HFFc6 (cell line): ENCODE measurements around the gene ZNF397. TPM values are rescaled to one million over a fixed set of nuclear protein-coding genes. Genes with fewer than 3 reads are reported as not detected.

Experiments used
- DNase-seq: peaks from one replicate; pipeline ENCODE4 v3.0.0-alpha.2; 2018
- H3K27ac Mint-ChIP-seq: 2 replicates; pipeline ENCODE4 v1.8.0; 2020; ENCODE audit warnings: mild to moderate bottlenecking, mixed read lengths
- H3K27me3 Mint-ChIP-seq: 2 replicates; pipeline ENCODE4 v1.8.0; 2021; ENCODE audit warnings: mild to moderate bottlenecking, moderate library complexity, mixed read lengths; ENCODE audit not compliant: insufficient read depth
- H3K36me3 Mint-ChIP-seq: 2 replicates; pipeline ENCODE4 v1.8.0; 2021; ENCODE audit warnings: low read depth, mixed read lengths
- H3K4me1 Mint-ChIP-seq: 2 replicates; pipeline ENCODE4 v1.8.0; 2020; ENCODE audit warnings: low read depth, mixed read lengths
- H3K4me3 Mint-ChIP-seq: 2 replicates; pipeline ENCODE4 v1.8.0; 2020; ENCODE audit warnings: mild to moderate bottlenecking, moderate library complexity, mixed read lengths
- H3K9me3 Mint-ChIP-seq: 2 replicates; pipeline ENCODE4 v1.8.0; 2020; ENCODE audit warnings: mild to moderate bottlenecking, mixed read lengths
- total RNA-seq, 6 experiments: library from RNA; stranded (reverse); fragmentation: NEBNext Ultra II Directional; extraction: Animal tissue kit (Norgen Biotek cat#: 25700); gene quantifications; 2 replicates in 1 of 6; 3 replicates in 5 of 6; pipeline ENCODE4 v1.2.3, GENCODE V29; 2021
- TF ChIP-seq, protein P1 (sequence below): fragments of 200-600 bp; sonication (generic); IDR thresholded peaks from 2 replicates; pipeline ENCODE4 v1.5.0; 2021; ENCODE audit warnings: antibody characterized with exemption, mild to moderate bottlenecking

Gene ZNF397
- total RNA-seq, 6 experiments from 2014 or later = 8.7 to 10.2 (median 9.3) TPM

- Mint-ChIP-seq H3K9me3 (peaks cover 41% of the 10 kb centered on the region), H3K36me3 (peaks cover 58% of the 10 kb centered on the region)
These were observed 30.8 kb downstream of the ZNF397 start for GRCh38 chr18:35271656-35272055.

DNA sequence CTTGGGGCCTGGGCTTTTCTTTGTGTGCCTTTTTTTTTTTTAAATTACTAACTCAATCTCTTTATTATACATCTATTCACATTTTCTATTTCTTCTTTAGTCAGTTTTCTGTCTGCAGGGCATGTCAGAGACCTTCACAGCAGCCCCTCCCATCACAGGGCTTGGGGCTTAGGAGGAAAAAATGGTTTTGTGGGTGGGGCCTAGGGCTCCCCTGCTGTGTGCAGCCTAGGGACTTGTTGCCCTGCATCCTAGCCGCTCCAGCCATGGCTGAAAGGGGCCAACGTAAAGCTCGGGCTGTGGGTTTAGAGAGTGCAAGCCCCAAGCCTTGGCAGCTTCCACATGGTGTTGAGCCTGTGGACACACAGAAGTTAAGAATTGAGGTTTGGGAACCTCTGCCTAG lies 35.4 kb downstream of the ZNF397 start:
- Mint-ChIP-seq H3K9me3 (peaks cover 49% of the 10 kb centered on the region), H3K4me3 (no peak overlapping the region), H3K27me3 (no peaks in the 10 kb centered on the region; the same call in 1 of the 2 replicates), H3K27ac (no peak overlapping the region), H3K36me3 (peaks cover 64% of the 10 kb centered on the region), H3K4me1 (no peaks in the 10 kb centered on the region)
- TF ChIP-seq, protein P1, sequence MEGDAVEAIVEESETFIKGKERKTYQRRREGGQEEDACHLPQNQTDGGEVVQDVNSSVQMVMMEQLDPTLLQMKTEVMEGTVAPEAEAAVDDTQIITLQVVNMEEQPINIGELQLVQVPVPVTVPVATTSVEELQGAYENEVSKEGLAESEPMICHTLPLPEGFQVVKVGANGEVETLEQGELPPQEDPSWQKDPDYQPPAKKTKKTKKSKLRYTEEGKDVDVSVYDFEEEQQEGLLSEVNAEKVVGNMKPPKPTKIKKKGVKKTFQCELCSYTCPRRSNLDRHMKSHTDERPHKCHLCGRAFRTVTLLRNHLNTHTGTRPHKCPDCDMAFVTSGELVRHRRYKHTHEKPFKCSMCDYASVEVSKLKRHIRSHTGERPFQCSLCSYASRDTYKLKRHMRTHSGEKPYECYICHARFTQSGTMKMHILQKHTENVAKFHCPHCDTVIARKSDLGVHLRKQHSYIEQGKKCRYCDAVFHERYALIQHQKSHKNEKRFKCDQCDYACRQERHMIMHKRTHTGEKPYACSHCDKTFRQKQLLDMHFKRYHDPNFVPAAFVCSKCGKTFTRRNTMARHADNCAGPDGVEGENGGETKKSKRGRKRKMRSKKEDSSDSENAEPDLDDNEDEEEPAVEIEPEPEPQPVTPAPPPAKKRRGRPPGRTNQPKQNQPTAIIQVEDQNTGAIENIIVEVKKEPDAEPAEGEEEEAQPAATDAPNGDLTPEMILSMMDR = no peak
- no peak for DNase-seq

More at GRCh38 chr18:35271656-35272055, 30.8 kb downstream of the ZNF397 start:
- no peak overlapping the region for H3K27ac Mint-ChIP-seq
- peaks cover 3% of the 10 kb centered on the region for H3K27me3 Mint-ChIP-seq
- DNase-seq = no peak
- no peaks in the 10 kb centered on the region for H3K4me1 Mint-ChIP-seq
- H3K4me3 Mint-ChIP-seq = no peak overlapping the region
- TF ChIP-seq, protein P1 = no peak

DNA sequence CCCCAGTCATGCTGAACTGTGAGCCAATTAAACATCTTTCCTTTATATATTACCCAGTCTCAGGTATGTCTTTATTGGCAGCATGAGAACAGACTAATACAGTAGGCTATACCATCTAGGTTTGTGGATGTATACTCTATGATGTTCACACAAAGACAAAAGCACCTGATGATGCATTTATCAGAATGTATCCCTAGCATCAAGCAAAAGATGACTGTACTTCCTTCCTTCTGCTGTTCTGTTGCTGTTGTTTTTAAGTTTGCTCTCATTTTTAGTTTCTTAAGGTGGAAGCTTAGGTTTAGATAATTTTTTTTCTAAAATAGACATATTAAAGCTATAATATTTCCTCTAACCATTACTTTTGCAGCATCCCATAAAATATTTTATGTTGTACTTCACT lies 36.8 kb downstream of the ZNF397 start:
- Mint-ChIP-seq H3K27ac (no peak overlapping the region), H3K9me3 (peaks cover 53% of the 10 kb centered on the region), H3K27me3 (no peaks in the 10 kb centered on the region), H3K36me3 (peaks cover 72% of the 10 kb centered on the region), H3K4me1 (peaks cover 11% of the 10 kb centered on the region), H3K4me3 (no peak overlapping the region)
- no peak for DNase-seq
- TF ChIP-seq, protein P1 = no peak

DNA sequence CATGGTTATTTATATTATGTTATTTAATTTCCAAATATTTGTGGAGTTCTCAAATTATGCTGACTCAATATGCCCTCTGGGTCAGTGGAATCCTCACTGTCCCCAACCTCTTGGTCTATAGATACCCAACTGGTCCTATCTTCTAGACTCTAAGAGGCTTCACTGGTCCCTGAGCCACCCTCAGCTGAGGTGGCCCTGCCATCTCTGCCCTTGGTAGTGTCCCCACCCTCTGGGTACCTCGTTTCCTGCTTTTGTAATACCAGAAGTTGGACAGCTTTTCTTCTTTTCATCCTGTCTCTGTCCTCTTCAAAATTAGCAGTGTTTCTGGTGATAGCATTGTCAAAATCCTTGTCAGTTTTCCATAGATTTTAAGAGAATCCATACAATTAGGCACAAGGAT lies 37.3 kb downstream of the ZNF397 start:
- peaks cover 53% of the 10 kb centered on the region for H3K9me3 Mint-ChIP-seq
- H3K27me3 Mint-ChIP-seq = no peaks in the 10 kb centered on the region; the same call in 1 of the 2 replicates
- DNase-seq = no peak
- no peak overlapping the region for H3K4me3 Mint-ChIP-seq
- H3K4me1 Mint-ChIP-seq = peaks cover 16% of the 10 kb centered on the region
- H3K36me3 Mint-ChIP-seq = peaks cover 72% of the 10 kb centered on the region
- no peak overlapping the region for H3K27ac Mint-ChIP-seq
- TF ChIP-seq, protein P1 = no peak

DNA sequence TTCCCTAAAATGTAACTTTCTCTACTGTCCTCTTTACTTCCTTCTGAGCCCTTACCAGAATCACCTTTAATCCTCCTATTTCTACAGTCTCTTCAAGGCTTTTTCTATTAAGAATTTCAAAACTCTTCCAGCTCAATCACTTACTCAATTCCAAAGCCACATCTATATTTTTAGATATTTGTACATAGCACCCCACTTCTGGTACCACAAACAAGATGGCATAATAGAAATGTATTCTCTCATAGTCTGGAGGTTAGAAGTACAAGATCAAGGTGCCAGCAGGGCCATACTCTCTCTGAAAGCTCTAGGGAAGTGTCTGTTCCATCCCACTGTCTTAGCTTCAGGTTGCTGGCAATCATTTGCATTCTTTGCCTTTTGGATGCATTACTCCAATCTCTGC lies 38.1 kb downstream of the ZNF397 start:
- no peak for DNase-seq
- Mint-ChIP-seq H3K4me1 (peaks cover 17% of the 10 kb centered on the region), H3K9me3 (peaks cover 44% of the 10 kb centered on the region), H3K27me3 (no peaks in the 10 kb centered on the region; the same call in 1 of the 2 replicates), H3K27ac (no peak overlapping the region), H3K36me3 (peaks cover 66% of the 10 kb centered on the region), H3K4me3 (no peak overlapping the region)
- TF ChIP-seq, protein P1 = no peak

GRCh38 chr18:35282353-35282752 lies 41.5 kb downstream of the ZNF397 start:
- Mint-ChIP-seq H3K27me3 (no peaks in the 10 kb centered on the region; the same call in 1 of the 2 replicates), H3K36me3 (peaks cover 73% of the 10 kb centered on the region), H3K9me3 (peaks cover 62% of the 10 kb centered on the region), H3K27ac (peak overlapping the region; percentile 85), H3K4me1 (peaks cover 17% of the 10 kb centered on the region), H3K4me3 (peak overlapping the region; percentile 21)
- TF ChIP-seq, protein P1 = no peak
- DNase-seq = peak; percentile 87
